Left renal cortex interstitium (tissue), 4 donors: ENCODE measurements around the gene TCAF1. TPM values are rescaled to one million over a fixed set of nuclear protein-coding genes. Genes with fewer than 3 reads are reported as not detected.
"Not testable (repeated sequence)": the region's sequence is repeated elsewhere in the genome, so short reads cannot be mapped to it uniquely, and the experiment has no call there.

ENCODE experiments used
- DNase-seq, 4 donors: peaks; one replicate each; pipeline ENCODE4 v3.0.0-alpha.2; 2013; ENCODE audit warnings: low read depth in 4 of 4, low spot score in 2 of 4, missing footprints in 1 of 4
- polyA plus RNA-seq, 4 donors: library from polyadenylated mRNA; unstranded; fragments of 120-200 nt; gene quantifications; one replicate each; pipeline ENCODE4 v1.2.1, GENCODE V29; 2013; ENCODE audit not compliant: insufficient read length in 4 of 4

The TCAF1 gene
- polyA plus RNA-seq, 4 donors, result 72.9 to 85.9 (median 77.6) TPM

DNA sequence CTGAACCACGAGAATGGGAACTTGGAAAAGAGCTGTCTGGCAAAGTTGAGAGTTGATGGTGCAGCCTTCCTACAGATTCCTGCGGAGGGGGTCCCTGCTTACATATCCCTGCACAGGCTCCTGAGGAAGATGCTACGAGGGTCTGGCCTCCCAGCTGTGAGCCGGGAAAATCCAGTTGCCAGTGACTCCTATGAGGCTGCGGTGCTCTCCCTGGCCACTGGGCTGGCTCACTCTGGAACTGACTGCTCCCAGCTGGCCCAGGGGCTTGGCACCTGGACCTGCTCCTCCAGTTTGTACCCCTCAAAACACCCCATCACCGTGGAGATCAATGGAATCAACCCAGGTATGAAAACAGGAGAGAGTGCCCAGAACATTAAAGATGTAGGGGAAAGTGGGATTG, 91.3 kb downstream of the TCAF1 start:
- DNase-seq, result not testable (repeated sequence)

DNA sequence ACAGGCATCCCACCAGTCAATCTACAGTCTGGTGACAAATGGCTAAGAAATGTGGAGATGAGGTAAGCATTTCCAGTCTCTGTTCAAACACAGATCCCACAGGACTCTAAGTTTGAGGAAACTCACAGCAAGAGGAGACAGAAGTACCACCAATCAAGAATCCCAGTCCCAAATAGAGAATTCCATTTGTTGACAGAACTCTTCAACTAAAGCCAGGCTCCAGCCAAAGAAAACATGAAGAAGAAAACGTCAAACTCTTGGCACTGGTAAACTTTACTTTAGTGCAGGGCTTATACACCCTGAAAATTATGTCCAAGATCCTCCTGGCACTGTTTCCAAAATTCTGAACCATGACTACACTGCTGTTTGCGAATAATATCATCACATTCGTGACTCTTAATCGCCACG, 95.3 kb downstream of the TCAF1 start:
- not testable (repeated sequence) for DNase-seq

Other genes starting within 250 kb of the TCAF1 start
- gene CTAGE6, start 144.5 kb downstream of the TCAF1 start, polyA plus RNA-seq, result under 1 TPM in 2 of 4 donors, not detected in 2; 0.11 to 0.23 TPM
- gene OR2F2, start 33.1 kb upstream of the TCAF1 start, polyA plus RNA-seq, result not detected
- gene OR2F1, start 52.7 kb upstream of the TCAF1 start, polyA plus RNA-seq, result under 1 TPM; 0.04 to 0.33 (median 0.12) TPM
- gene OR6B1, start 98.1 kb upstream of the TCAF1 start, polyA plus RNA-seq, result under 1 TPM in 2 of 4 donors, not detected in 2; 0.03 to 0.05 TPM
- under 1 TPM in 2 of 4 donors, not detected in 2; 0.02 to 0.35 TPM for gene OR2A5, start 146.8 kb upstream of the TCAF1 start, polyA plus RNA-seq
- under 1 TPM in 1 of 4 donors, not detected in 3; 0.13 TPM for gene OR2A25, start 167.6 kb upstream of the TCAF1 start, polyA plus RNA-seq
- under 1 TPM in 2 of 4 donors, not detected in 2; 0.03 to 0.08 TPM for gene OR2A12, start 184.1 kb upstream of the TCAF1 start, polyA plus RNA-seq
- gene OR2A2, start 207.4 kb upstream of the TCAF1 start, polyA plus RNA-seq, result under 1 TPM in 1 of 4 donors, not detected in 3; 0.09 TPM
- gene OR2A14, start 221.0 kb upstream of the TCAF1 start, polyA plus RNA-seq, result under 1 TPM in 1 of 4 donors, not detected in 3; 0.05 TPM